AG04450 (cell line): ENCODE measurements around the gene KATNAL1. TPM values are rescaled to one million over a fixed set of nuclear protein-coding genes. Genes with fewer than 3 reads are reported as not detected.
A peak's percentile ranks its signal among the peaks of the same experiment; 100 is the strongest.

Experiments
- CTCF ChIA-PET: fragments of 300-600, 350-600 bp; formaldehyde crosslinking; extraction: SDS; loops from one replicate; lab custom pipeline; 2022; ENCODE audit warnings: antibody characterized with exemption, inconsistent platforms; lab: Charles Lee
- POLR2A ChIA-PET: fragments of 350-600 bp; formaldehyde crosslinking; extraction: SDS; loops from one replicate; lab custom pipeline; 2021; ENCODE audit warnings: antibody characterized with exemption, inconsistent platforms; lab: Yijun Ruan, JAX
- DNase-seq: peaks from one replicate; pipeline ENCODE4 v3.0.0-alpha.2; 2011; ENCODE audit warnings: low read depth, low spot score
- H3K27ac ChIP-seq: one replicate; pipeline ENCODE4 v1.5.1; 2012; ENCODE audit warnings: low read depth, low read length, control low read depth
- H3K27me3 ChIP-seq: one replicate; pipeline ENCODE4 v1.6.0; 2012; ENCODE audit warnings: low read length; ENCODE audit not compliant: control insufficient read depth, insufficient read depth
- H3K4me3 ChIP-seq: 2 replicates; pipeline ENCODE4 v1.5.1; 2011; ENCODE audit warnings: mild to moderate bottlenecking, low read depth, low read length, control low read depth
- H3K9me3 ChIP-seq: 2 replicates; pipeline ENCODE4 v1.5.1; 2012; ENCODE audit warnings: low read length; ENCODE audit not compliant: control insufficient read depth, insufficient read depth
- CTCF ChIP-seq: IDR thresholded peaks from 2 replicates; pipeline ENCODE4 v1.5.1; 2011; ENCODE audit warnings: low read depth, low read length, control low read depth, inconsistent platforms
- polyA plus RNA-seq: library from polyadenylated mRNA; depleted of rRNA; stranded (reverse); fragments of >200 nt; gene quantifications from 2 replicates; pipeline ENCODE4 v1.2.3, GENCODE V29; 2011

The KATNAL1 gene
- polyA plus RNA-seq, 1 experiment = 12.6 TPM

- Histone ChIP-seq H3K27ac (no peak overlapping the region), H3K27me3 (peaks cover 20% of the 10 kb centered on the region), H3K9me3 (0 out of 2 replicates have a peak, but pooled peaks cover 3% of the 10 kb centered on the region), H3K4me3 (no peak overlapping the region)
- POLR2A ChIA-PET = no interaction called here
- DNase-seq = no peak
- CTCF ChIA-PET = interaction anchor here (0.5 kb wide), 1 partner anchor 232 kb away, joined by 3 read pairs; no protein-coding TSS in a partner anchor
- TF ChIP-seq CTCF = no peak
Observed at GRCh38 chr13:30163441-30163840, 143.9 kb downstream of the KATNAL1 start.

DNA sequence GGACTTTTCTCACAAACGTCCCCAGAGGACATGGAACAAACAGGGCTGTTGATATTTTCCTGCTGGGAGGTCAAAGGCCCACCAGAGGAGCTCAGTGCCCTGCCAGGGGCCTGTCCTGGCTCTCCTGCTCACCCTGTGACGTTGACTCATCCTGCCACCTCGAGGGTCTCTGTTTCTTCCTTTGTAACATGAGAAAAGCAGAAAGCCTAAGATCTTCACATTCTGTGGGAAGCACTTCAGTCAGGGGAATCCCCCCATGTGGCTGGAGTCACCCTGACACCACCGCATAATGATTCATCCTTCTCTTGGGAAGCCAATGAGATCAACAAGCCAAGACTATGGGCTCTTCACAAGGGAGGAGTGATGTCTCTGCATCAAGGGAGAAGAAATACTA lies 147.9 kb downstream of the KATNAL1 start:
- H3K4me3 ChIP-seq = no peak overlapping the region
- ChIA-PET POLR2A (no interaction called here), CTCF (interaction anchor here (0.6 to 4.5 kb wide), 7 partner anchors 17 to 409 kb away, joined by 3 to 70 read pairs (median 3); no protein-coding TSS in a partner anchor)
- H3K9me3 ChIP-seq = peaks cover 3% of the 10 kb centered on the region; the same call in 1 of the 2 replicates
- peaks cover 10% of the 10 kb centered on the region for H3K27me3 ChIP-seq
- no peak for TF ChIP-seq CTCF
- DNase-seq = peak; percentile 62
- H3K27ac ChIP-seq = peak overlapping the region; percentile 33

DNA sequence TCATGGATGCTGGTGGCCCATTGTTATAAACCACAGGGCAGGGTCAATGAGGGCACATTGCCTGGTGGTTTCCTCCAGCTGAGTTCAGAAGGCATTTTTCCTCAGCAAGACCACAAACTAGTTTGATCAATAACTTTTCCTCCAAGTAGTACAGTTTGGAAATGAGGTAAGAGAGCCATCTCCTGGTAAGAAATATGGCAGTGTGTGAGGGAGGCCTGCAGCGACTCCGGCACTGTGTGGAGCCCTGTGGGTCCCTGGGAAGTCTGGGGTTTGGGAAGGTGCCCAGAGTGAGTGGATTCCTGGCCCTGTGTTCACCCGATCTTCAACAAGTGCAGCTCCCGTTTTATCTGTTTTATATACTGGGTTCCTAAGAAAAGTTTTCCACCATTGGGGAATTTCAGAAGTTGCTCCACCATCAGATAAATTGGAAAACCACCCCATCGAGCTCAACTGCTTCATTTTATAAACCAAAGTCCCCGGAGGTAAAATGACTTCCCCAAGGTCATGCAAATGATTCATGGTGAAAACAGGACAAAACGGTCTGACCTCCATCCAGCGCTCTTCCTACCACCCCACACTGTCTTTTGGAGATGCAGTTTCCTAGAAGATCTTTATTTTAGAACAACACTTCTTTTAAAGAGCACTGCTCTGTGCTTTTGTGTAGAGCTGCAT lies 148.4 kb downstream of the KATNAL1 start:
- DNase-seq = peak; percentile 33
- POLR2A ChIA-PET = no interaction called here
- peak; percentile 64 for TF ChIP-seq CTCF
- H3K4me3 ChIP-seq = no peak overlapping the region
- H3K27ac ChIP-seq = peak overlapping the region; percentile 33
- peaks cover 3% of the 10 kb centered on the region; the same call in 1 of the 2 replicates for H3K9me3 ChIP-seq
- peaks cover 7% of the 10 kb centered on the region for H3K27me3 ChIP-seq
- CTCF ChIA-PET = interaction anchor here (0.6 to 4.5 kb wide), 8 partner anchors 17 to 409 kb away, joined by 3 to 70 read pairs (median 3); no protein-coding TSS in a partner anchor

- DNase-seq = no peak
- peaks cover under 1% of the 10 kb centered on the region; the same call in 1 of the 2 replicates for H3K9me3 ChIP-seq
- H3K27ac ChIP-seq = no peak overlapping the region
- POLR2A ChIA-PET = interaction anchor here (0.9 kb wide), 1 partner anchor 15 kb away, joined by 3 read pairs; no protein-coding TSS in a partner anchor
- CTCF ChIA-PET = interaction anchor here (1.1 to 4.5 kb wide), 2 partner anchors 25 to 41 kb away, joined by 3 to 70 read pairs; no protein-coding TSS in a partner anchor
- no peak for TF ChIP-seq CTCF
- H3K4me3 ChIP-seq = no peak overlapping the region
- peaks cover 8% of the 10 kb centered on the region for H3K27me3 ChIP-seq
Observed at GRCh38 chr13:30157616-30157993, 149.7 kb downstream of the KATNAL1 start.
